HEK293 (cell line): ENCODE measurements around the gene ABLIM2.

Experiments
- CTCF ChIP-seq: fragments of 450-650 bp; formaldehyde crosslinking; IDR thresholded peaks from 2 replicates; pipeline ENCODE4 v1.5.1; 2016; ENCODE audit warnings: missing biosample characterization, missing genetic modification characterization
- KLF10 ChIP-seq: fragments of 450-650 bp; IDR thresholded peaks from 2 replicates; pipeline ENCODE4 v1.5.1; 2018; ENCODE audit warnings: missing biosample characterization, mild to moderate bottlenecking, missing genetic modification characterization
- REST ChIP-seq: fragments of 450-650 bp; formaldehyde crosslinking; IDR thresholded peaks from 2 replicates; pipeline ENCODE4 v1.5.1; 2016; ENCODE audit warnings: missing biosample characterization, missing genetic modification characterization
- ZBTB1 ChIP-seq: fragments of 450-650 bp; formaldehyde crosslinking; IDR thresholded peaks from 2 replicates; pipeline ENCODE4 v1.5.1; 2016; ENCODE audit warnings: missing biosample characterization, missing genetic modification characterization
- ZBTB8A ChIP-seq: fragments of 450-650 bp; formaldehyde crosslinking; IDR thresholded peaks from 2 replicates; pipeline ENCODE4 v1.5.1; 2016; ENCODE audit warnings: missing biosample characterization, missing genetic modification characterization
- ZFP3 ChIP-seq: fragments of 450-650 bp; formaldehyde crosslinking; IDR thresholded peaks from 2 replicates; pipeline ENCODE4 v1.5.1; 2016; ENCODE audit warnings: low read depth, missing biosample characterization, missing genetic modification characterization
- ZNF157 ChIP-seq: fragments of 450-650 bp; formaldehyde crosslinking; IDR thresholded peaks from 2 replicates; pipeline ENCODE4 v1.5.1; 2016; ENCODE audit warnings: missing biosample characterization, missing genetic modification characterization
- ZNF214 ChIP-seq: fragments of 450-650 bp; formaldehyde crosslinking; IDR thresholded peaks from 2 replicates; pipeline ENCODE4 v1.5.1; 2017; ENCODE audit warnings: missing biosample characterization, mild to moderate bottlenecking, missing genetic modification characterization, borderline replicate concordance

GRCh38 chr4:8203052-8203401 is 44.4 kb upstream of the ABLIM2 start:
- TF ChIP-seq ZNF157 (tag by site-specific recombination) (no peak), ZFP3 (tag by site-specific recombination) (no peak), CTCF (tag by site-specific recombination) (no peak), ZNF214 (no peak), REST (tag by site-specific recombination) (no peak), KLF10 (tag by site-specific recombination) (no peak), ZBTB8A (no peak), ZBTB1 (no peak)
